ENCODE results near the gene KLF6.
A peak's percentile ranks its signal among the peaks of the same experiment; 100 is the strongest.

Gene KLF6

DNA sequence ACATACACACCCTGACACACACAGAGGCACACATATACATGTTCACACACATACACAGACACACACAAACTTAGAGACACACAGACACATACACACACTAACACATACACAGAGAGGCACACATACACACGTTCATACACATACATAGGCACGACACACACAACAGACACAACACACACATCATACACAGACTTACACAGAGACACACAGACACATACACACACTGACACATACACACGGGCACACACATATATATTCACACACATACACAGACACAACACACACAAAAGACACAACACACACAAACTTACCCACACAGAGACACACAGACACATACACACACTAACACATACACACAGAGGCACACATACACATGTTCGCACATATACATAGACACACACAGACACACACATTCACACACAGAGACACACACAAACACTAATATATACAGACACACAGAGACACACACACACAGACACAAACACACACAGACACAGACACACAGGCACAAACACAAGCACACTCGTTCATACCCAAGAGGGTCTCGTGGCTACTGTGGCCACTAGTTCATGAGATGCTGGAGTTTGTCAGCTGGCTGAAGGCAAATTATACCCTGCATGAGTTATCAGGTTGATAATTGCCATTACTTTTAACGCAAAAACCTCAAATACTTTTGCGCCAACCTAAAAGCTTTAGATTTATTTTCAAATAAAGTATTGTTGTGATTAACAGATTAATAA lies 17.7 kb upstream of the KLF6 start:
- H3K9ac ChIP-seq (ENCODE audit: low read length), result no peak overlapping the region
- H3K4me2 ChIP-seq (ENCODE audit: low read length), result no peak overlapping the region
- H3K9me3 ChIP-seq (ENCODE audit: low read length), result no peaks in the 10 kb centered on the region
- H3K4me1 ChIP-seq (ENCODE audit: insufficient read depth, low read length, severe bottlenecking), result peaks cover 49% of the 10 kb centered on the region
- no peaks in the 10 kb centered on the region for H3F3A ChIP-seq (ENCODE audit: insufficient read depth, low read length)
- no peaks in the 10 kb centered on the region for H3K79me2 ChIP-seq (ENCODE audit: insufficient read depth, low read length)
- H2AFZ ChIP-seq (ENCODE audit: low read length), result no peak overlapping the region
- H3K27me3 ChIP-seq (ENCODE audit: insufficient read depth, low read length), result no peaks in the 10 kb centered on the region; the same call in 1 of the 2 replicates
- H3K27ac ChIP-seq (ENCODE audit: low read depth, low read length, poor library complexity, severe bottlenecking), result peak overlapping the region; percentile 93
- H4K20me1 ChIP-seq (ENCODE audit: insufficient read depth, low read length), result no peaks in the 10 kb centered on the region
- H3K9me2 ChIP-seq (ENCODE audit: low read depth, low read length), result no peaks in the 10 kb centered on the region
- TF ChIP-seq, protein P1, sequence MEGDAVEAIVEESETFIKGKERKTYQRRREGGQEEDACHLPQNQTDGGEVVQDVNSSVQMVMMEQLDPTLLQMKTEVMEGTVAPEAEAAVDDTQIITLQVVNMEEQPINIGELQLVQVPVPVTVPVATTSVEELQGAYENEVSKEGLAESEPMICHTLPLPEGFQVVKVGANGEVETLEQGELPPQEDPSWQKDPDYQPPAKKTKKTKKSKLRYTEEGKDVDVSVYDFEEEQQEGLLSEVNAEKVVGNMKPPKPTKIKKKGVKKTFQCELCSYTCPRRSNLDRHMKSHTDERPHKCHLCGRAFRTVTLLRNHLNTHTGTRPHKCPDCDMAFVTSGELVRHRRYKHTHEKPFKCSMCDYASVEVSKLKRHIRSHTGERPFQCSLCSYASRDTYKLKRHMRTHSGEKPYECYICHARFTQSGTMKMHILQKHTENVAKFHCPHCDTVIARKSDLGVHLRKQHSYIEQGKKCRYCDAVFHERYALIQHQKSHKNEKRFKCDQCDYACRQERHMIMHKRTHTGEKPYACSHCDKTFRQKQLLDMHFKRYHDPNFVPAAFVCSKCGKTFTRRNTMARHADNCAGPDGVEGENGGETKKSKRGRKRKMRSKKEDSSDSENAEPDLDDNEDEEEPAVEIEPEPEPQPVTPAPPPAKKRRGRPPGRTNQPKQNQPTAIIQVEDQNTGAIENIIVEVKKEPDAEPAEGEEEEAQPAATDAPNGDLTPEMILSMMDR (IDR thresholded peaks at IDR 0.05; ENCODE audit: low read length), result no peak
- TF ChIP-seq EZH2 (IDR thresholded peaks at IDR 0.05; ENCODE audit: borderline replicate concordance, low read length), result no peak
- H3K4me3 ChIP-seq (ENCODE audit: low read depth, low read length, poor library complexity, severe bottlenecking), result no peak overlapping the region
- no peaks in the 10 kb centered on the region; the same call in 1 of the 2 replicates for H3K36me3 ChIP-seq (ENCODE audit: insufficient read depth, low read length)

DNA sequence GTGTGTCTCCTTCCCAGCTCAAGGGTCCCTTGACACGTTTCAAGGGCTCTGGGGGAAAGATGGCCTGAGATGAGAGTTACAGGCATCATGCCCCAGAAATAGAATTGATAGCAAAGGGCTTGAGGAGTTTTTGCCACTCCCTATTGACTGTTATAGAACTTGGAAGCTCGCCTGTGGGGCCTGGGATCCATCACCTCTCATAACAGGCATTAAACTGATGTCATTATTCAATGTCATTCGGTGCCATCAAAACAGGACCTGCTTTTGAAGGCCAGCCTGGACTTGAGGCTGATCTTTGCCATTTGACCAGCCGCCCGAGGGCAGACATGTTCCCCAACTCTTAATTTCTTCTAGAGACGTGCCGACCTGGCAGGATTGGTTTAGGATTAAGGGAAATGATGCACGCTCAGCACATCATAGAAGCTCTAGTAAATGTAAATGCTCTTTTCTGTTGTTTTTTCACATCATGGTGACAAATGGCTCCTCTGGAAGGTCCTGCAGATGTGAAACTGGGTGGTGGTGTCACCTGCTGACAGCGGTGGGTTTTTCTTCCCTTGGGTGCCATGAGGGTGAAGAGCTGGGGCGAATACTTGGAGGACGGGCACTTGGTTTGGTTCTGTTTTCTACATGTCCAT lies 16.7 kb upstream of the KLF6 start:
- Histone ChIP-seq H3K4me3 (ENCODE audit: low read depth, low read length, poor library complexity, severe bottlenecking) (no peak overlapping the region), H3K4me2 (ENCODE audit: low read length) (no peak overlapping the region), H3K9me2 (ENCODE audit: low read depth, low read length) (no peaks in the 10 kb centered on the region), H3K9ac (ENCODE audit: low read length) (no peak overlapping the region), H3K4me1 (ENCODE audit: insufficient read depth, low read length, severe bottlenecking) (peaks cover 39% of the 10 kb centered on the region), H3K79me2 (ENCODE audit: insufficient read depth, low read length) (no peaks in the 10 kb centered on the region), H3K27me3 (ENCODE audit: insufficient read depth, low read length) (no peaks in the 10 kb centered on the region; the same call in 1 of the 2 replicates), H3F3A (ENCODE audit: insufficient read depth, low read length) (no peaks in the 10 kb centered on the region), H3K36me3 (ENCODE audit: insufficient read depth, low read length) (no peaks in the 10 kb centered on the region; the same call in 1 of the 2 replicates), H2AFZ (ENCODE audit: low read length) (no peak overlapping the region), H3K27ac (ENCODE audit: low read depth, low read length, poor library complexity, severe bottlenecking) (no peak overlapping the region), H4K20me1 (ENCODE audit: insufficient read depth, low read length) (no peaks in the 10 kb centered on the region), H3K9me3 (ENCODE audit: low read length) (no peaks in the 10 kb centered on the region)
- TF ChIP-seq EZH2 (IDR thresholded peaks at IDR 0.05; ENCODE audit: borderline replicate concordance, low read length), result no peak
- TF ChIP-seq, protein P1 (IDR thresholded peaks at IDR 0.05; ENCODE audit: low read length), result no peak

DNA sequence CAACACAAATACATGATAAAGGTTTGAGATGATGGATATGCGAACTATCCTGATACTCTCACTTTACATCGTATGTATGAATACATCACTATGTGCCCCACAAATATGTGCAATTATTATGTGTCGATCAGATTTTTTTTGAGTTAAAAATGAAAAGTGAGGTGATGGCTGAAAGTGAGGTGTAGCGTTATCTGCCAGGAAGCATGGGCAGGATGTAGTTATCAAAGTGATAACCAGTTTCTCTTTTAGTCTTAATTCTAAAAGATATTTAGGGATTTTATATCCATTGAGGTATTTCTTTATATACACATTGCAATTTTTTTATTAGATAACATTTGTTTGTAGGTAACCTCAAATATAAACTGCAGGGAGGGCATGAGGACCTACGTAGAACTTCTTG lies 15.6 kb upstream of the KLF6 start:
- no peak overlapping the region for H2AFZ ChIP-seq (ENCODE audit: low read length)
- no peaks in the 10 kb centered on the region for H3K9me3 ChIP-seq (ENCODE audit: low read length)

More for the DNA sequence above, 15.6 kb upstream of the KLF6 start:
- no peak for TF ChIP-seq EZH2 (IDR thresholded peaks at IDR 0.05; ENCODE audit: borderline replicate concordance, low read length)
- TF ChIP-seq, protein P1 (IDR thresholded peaks at IDR 0.05; ENCODE audit: low read length), result no peak
- Histone ChIP-seq H3K36me3 (ENCODE audit: insufficient read depth, low read length) (no peaks in the 10 kb centered on the region; the same call in 1 of the 2 replicates), H3K4me3 (ENCODE audit: low read depth, low read length, poor library complexity, severe bottlenecking) (no peak overlapping the region), H3K79me2 (ENCODE audit: insufficient read depth, low read length) (no peaks in the 10 kb centered on the region), H4K20me1 (ENCODE audit: insufficient read depth, low read length) (no peaks in the 10 kb centered on the region), H3K27me3 (ENCODE audit: insufficient read depth, low read length) (no peaks in the 10 kb centered on the region; the same call in 1 of the 2 replicates), H3K27ac (ENCODE audit: low read depth, low read length, poor library complexity, severe bottlenecking) (no peak overlapping the region), H3K9ac (ENCODE audit: low read length) (no peak overlapping the region), H3K4me2 (ENCODE audit: low read length) (no peak overlapping the region), H3K4me1 (ENCODE audit: insufficient read depth, low read length, severe bottlenecking) (peaks cover 28% of the 10 kb centered on the region), H3K9me2 (ENCODE audit: low read depth, low read length) (no peaks in the 10 kb centered on the region), H3F3A (ENCODE audit: insufficient read depth, low read length) (no peaks in the 10 kb centered on the region)

Data from OCI-LY1 (cell line).